ENCODE results near the gene NOS1. TPM values are rescaled to one million over a fixed set of nuclear protein-coding genes. Genes with fewer than 3 reads are reported as not detected.

NOS1 gene
- polyA plus RNA-seq, 1 experiment: not detected

DNA sequence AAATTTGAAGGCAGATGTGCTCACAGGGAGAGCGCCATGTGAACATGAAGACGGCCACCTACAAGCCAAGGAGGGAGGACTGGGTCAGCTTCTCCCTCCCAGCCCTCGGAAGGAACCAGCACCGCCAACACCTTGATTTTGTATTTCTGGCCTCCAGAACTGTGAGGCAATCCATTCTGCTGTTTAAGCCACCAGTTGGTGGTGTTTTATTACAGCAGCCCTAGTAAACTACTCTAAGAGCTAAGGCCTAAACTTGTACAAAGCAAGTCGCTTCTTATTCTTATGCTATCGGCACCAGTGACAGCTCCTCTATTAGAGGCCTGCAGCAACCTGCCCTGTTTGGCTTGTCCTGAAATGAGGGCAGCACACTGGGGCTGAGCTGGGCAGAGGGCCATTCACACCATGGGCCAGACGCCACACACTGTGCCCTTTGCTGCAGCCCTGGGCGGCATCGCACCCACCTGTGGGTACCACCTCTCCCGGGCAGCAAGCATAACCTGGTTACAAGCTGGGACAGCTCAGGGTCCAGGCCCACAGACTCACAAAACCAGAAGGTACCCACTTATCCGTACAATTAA, 62.7 kb downstream of the NOS1 start:
- no peak for DNase-seq (ENCODE audit: low read depth, low spot score)
- TF ChIP-seq, protein P1, sequence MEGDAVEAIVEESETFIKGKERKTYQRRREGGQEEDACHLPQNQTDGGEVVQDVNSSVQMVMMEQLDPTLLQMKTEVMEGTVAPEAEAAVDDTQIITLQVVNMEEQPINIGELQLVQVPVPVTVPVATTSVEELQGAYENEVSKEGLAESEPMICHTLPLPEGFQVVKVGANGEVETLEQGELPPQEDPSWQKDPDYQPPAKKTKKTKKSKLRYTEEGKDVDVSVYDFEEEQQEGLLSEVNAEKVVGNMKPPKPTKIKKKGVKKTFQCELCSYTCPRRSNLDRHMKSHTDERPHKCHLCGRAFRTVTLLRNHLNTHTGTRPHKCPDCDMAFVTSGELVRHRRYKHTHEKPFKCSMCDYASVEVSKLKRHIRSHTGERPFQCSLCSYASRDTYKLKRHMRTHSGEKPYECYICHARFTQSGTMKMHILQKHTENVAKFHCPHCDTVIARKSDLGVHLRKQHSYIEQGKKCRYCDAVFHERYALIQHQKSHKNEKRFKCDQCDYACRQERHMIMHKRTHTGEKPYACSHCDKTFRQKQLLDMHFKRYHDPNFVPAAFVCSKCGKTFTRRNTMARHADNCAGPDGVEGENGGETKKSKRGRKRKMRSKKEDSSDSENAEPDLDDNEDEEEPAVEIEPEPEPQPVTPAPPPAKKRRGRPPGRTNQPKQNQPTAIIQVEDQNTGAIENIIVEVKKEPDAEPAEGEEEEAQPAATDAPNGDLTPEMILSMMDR (IDR thresholded peaks at IDR 0.05; ENCODE audit: low read depth, low read length): no peak
- ChIA-PET POLR2A (no interaction called here), CTCF (interaction anchor here (0.5 kb wide), 1 partner anchor 49 kb away, joined by 9 read pairs; no protein-coding TSS in a partner anchor)
- no peaks in the 10 kb centered on the region for H3K27me3 ChIP-seq (ENCODE audit: control insufficient read depth, insufficient read depth, low read length)
- no peak overlapping the region for H3K27ac ChIP-seq (ENCODE audit: low read depth, low read length)
- H3K4me3 ChIP-seq (ENCODE audit: low read depth, low read length): no peak overlapping the region
- peaks cover 43% of the 10 kb centered on the region for H3K9me3 ChIP-seq (ENCODE audit: control insufficient read depth, insufficient read depth, low read length)

DNA sequence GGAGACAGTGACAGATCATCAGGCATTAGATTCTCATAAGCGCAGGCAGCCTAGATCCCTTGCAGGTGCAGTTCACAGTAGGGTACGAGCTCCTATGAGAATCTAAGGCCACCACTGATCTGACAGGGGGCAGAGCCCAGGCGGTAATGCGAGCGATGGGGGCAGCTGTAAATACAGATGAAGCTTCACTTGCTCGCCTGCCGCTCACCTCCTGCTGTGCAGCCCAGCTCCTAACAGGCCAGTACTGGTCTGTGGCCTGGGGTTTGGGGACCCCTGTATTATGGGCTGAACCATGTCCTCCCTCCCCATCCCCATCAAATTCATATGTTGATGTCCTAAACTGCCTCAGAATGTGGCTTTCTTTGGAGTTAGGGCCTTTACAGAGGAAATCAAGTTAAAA, 63.2 kb downstream of the NOS1 start:
- no peak for DNase-seq (ENCODE audit: low read depth, low spot score)
- POLR2A ChIA-PET: no interaction called here
- Histone ChIP-seq H3K9me3 (ENCODE audit: control insufficient read depth, insufficient read depth, low read length) (peaks cover 41% of the 10 kb centered on the region), H3K27ac (ENCODE audit: low read depth, low read length) (no peak overlapping the region), H3K27me3 (ENCODE audit: control insufficient read depth, insufficient read depth, low read length) (no peaks in the 10 kb centered on the region), H3K4me3 (ENCODE audit: low read depth, low read length) (no peak overlapping the region)
- TF ChIP-seq, protein P1 (IDR thresholded peaks at IDR 0.05; ENCODE audit: low read depth, low read length): no peak
- CTCF ChIA-PET: interaction anchor here (0.5 kb wide), 1 partner anchor 50 kb away, joined by 9 read pairs; no protein-coding TSS in a partner anchor

DNA sequence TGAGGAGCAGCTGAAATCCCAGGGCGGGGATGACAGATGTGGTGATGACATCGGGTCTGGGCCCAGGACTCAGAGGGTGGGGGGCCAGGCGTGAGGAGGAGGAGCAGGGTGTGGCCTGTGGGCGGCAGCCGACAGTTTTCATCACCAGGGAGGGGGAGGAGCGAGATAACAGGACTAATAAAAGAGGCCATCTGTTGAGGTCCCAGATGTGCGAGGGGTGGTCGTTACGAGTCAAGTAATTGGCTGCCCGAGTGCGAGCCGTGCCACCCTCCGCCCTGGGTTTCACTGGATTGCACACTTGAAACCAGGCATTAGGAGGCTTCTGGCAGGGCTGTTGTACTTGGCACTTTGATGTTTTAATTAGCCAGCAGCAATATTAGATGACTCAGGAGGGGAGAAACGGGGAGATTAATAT, 67.2 kb downstream of the NOS1 start:
- Histone ChIP-seq H3K27ac (ENCODE audit: low read depth, low read length) (no peak overlapping the region), H3K9me3 (ENCODE audit: control insufficient read depth, insufficient read depth, low read length) (peaks cover 29% of the 10 kb centered on the region), H3K4me3 (ENCODE audit: low read depth, low read length) (no peak overlapping the region), H3K27me3 (ENCODE audit: control insufficient read depth, insufficient read depth, low read length) (no peaks in the 10 kb centered on the region)
- DNase-seq (ENCODE audit: low read depth, low spot score): no peak
- POLR2A ChIA-PET: no interaction called here
- CTCF ChIA-PET: no interaction called here
- TF ChIP-seq, protein P1 (IDR thresholded peaks at IDR 0.05; ENCODE audit: low read depth, low read length): no peak

DNA sequence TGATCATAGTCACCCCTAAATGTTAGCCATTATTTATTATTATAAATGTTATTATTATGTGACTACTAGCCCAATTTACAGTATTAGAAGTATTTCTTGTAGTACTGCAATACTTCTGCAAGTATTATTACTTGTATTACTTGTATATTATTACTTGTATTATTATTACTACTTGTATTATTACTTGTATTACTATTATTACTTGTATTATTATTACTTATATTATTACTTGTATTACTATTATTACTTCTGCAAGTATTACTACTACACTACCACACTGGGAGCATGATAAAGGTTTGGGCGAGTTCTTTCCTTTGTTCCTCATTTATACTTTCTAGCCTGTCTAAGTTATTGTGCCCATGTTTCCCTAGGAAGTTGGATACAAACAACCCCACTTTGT, 67.9 kb downstream of the NOS1 start:
- CTCF ChIA-PET: no interaction called here
- no peak overlapping the region for H3K4me3 ChIP-seq (ENCODE audit: low read depth, low read length)
- H3K9me3 ChIP-seq (ENCODE audit: control insufficient read depth, insufficient read depth, low read length): peaks cover 25% of the 10 kb centered on the region
- no peak overlapping the region for H3K27ac ChIP-seq (ENCODE audit: low read depth, low read length)
- no peak for DNase-seq (ENCODE audit: low read depth, low spot score)
- POLR2A ChIA-PET: no interaction called here
- TF ChIP-seq, protein P1 (IDR thresholded peaks at IDR 0.05; ENCODE audit: low read depth, low read length): no peak
- H3K27me3 ChIP-seq (ENCODE audit: control insufficient read depth, insufficient read depth, low read length): no peaks in the 10 kb centered on the region

DNA sequence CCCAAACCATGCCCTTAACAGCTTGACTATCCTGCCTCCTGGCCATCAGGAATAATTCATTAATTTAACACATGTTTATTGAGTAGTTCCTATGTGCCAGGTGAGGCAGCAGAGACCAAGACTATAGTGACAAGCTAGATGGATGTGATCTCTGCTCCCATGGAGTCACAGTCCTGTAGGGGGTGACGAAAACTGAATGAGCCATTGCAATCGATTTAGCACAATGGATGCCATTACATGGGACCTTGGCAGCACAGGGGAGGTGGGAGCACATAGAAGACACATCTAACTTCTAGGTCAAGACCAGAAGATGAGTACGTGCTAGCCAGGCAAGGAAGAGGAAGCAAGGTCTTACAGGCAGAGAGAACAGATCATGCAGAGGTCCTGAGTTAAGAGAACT, 68.7 kb downstream of the NOS1 start:
- ChIA-PET POLR2A (no interaction called here), CTCF (no interaction called here)
- Histone ChIP-seq H3K4me3 (ENCODE audit: low read depth, low read length) (no peak overlapping the region), H3K27ac (ENCODE audit: low read depth, low read length) (no peak overlapping the region), H3K9me3 (ENCODE audit: control insufficient read depth, insufficient read depth, low read length) (peaks cover 27% of the 10 kb centered on the region), H3K27me3 (ENCODE audit: control insufficient read depth, insufficient read depth, low read length) (no peaks in the 10 kb centered on the region)
- TF ChIP-seq, protein P1 (IDR thresholded peaks at IDR 0.05; ENCODE audit: low read depth, low read length): no peak
- no peak for DNase-seq (ENCODE audit: low read depth, low spot score)

Measured in AG04450 (cell line).